Measurements from ENCODE around the gene GTSE1. TPM values are rescaled to one million over a fixed set of nuclear protein-coding genes. Genes with fewer than 3 reads are reported as not detected.

Gene GTSE1
- total RNA-seq, 1 donor from 2014 or later, result 29.7 TPM

GRCh38 chr22:46365166-46365624 is 68.5 kb downstream of the GTSE1 start:
- H3K4me3 ChIP-seq, result no peak overlapping the region
- no peaks in the 10 kb centered on the region for H3K79me2 ChIP-seq (ENCODE audit: low read depth)
- TF ChIP-seq EZH2phosphoT487 (IDR thresholded peaks at IDR 0.05), result no peak
- TF ChIP-seq EZH2 (IDR thresholded peaks at IDR 0.05), result no peak
- TF ChIP-seq CTCF (IDR thresholded peaks at IDR 0.05), result no peak
- Mint-ChIP-seq H3K27me3 (ENCODE audit: insufficient read depth, low read depth) (peaks cover 5% of the 10 kb centered on the region), H3K9me3 (no peaks in the 10 kb centered on the region), H3K4me1 (peaks cover 6% of the 10 kb centered on the region), H3K4me3 (no peak overlapping the region), H3K36me3 (peaks cover 14% of the 10 kb centered on the region), H3K27ac (no peak overlapping the region)
- H3K27me3 ChIP-seq, result no peaks in the 10 kb centered on the region
- H3F3A ChIP-seq (ENCODE audit: low read depth), result no peaks in the 10 kb centered on the region
- H4K20me1 ChIP-seq (ENCODE audit: low read depth), result no peaks in the 10 kb centered on the region
- no peaks in the 10 kb centered on the region for H3K9me3 ChIP-seq (ENCODE audit: low read depth)
- no peak overlapping the region for H3K9ac ChIP-seq
- no peak overlapping the region for H3K27ac ChIP-seq
- DNase-seq (ENCODE audit: low spot score), result no peak
- no peak overlapping the region for H3K4me2 ChIP-seq
- H3K36me3 ChIP-seq, result no peaks in the 10 kb centered on the region
- no peaks in the 10 kb centered on the region for H3K4me1 ChIP-seq
- H2AFZ ChIP-seq (replicated peaks), result no peak overlapping the region

- no peaks in the 10 kb centered on the region for H3K9me3 Mint-ChIP-seq
- no peaks in the 10 kb centered on the region for H3K9me3 ChIP-seq (ENCODE audit: low read depth)
- peaks cover 5% of the 10 kb centered on the region for H3K27me3 Mint-ChIP-seq (ENCODE audit: insufficient read depth, low read depth)
Observed at GRCh38 chr22:46366327-46366731, 69.7 kb downstream of the GTSE1 start.

GRCh38 chr22:46366801-46367706 is 70.4 kb downstream of the GTSE1 start:
- Mint-ChIP-seq H3K9me3 (no peaks in the 10 kb centered on the region), H3K36me3 (peaks cover 8% of the 10 kb centered on the region), H3K4me1 (peaks cover 8% of the 10 kb centered on the region), H3K4me3 (no peak overlapping the region), H3K27me3 (ENCODE audit: insufficient read depth, low read depth) (peaks cover 5% of the 10 kb centered on the region), H3K27ac (no peak overlapping the region)
- Histone ChIP-seq H2AFZ (replicated peaks) (no peak overlapping the region), H4K20me1 (ENCODE audit: low read depth) (no peaks in the 10 kb centered on the region), H3K27me3 (no peaks in the 10 kb centered on the region), H3K4me2 (no peak overlapping the region), H3F3A (ENCODE audit: low read depth) (no peaks in the 10 kb centered on the region), H3K36me3 (no peaks in the 10 kb centered on the region), H3K79me2 (ENCODE audit: low read depth) (no peaks in the 10 kb centered on the region), H3K4me1 (no peaks in the 10 kb centered on the region), H3K9ac (no peak overlapping the region), H3K27ac (no peak overlapping the region), H3K4me3 (no peak overlapping the region), H3K9me3 (ENCODE audit: low read depth) (no peaks in the 10 kb centered on the region)
- no peak for DNase-seq (ENCODE audit: low spot score)
- TF ChIP-seq EZH2 (IDR thresholded peaks at IDR 0.05), result no peak
- TF ChIP-seq EZH2phosphoT487 (IDR thresholded peaks at IDR 0.05), result no peak
- TF ChIP-seq CTCF (IDR thresholded peaks at IDR 0.05), result no peak

More at GRCh38 chr22:46366327-46366731, 69.7 kb downstream of the GTSE1 start:
- H3K4me1 Mint-ChIP-seq, result peaks cover 8% of the 10 kb centered on the region
- Histone ChIP-seq H2AFZ (replicated peaks) (no peak overlapping the region), H3F3A (ENCODE audit: low read depth) (no peaks in the 10 kb centered on the region), H3K9ac (no peak overlapping the region), H4K20me1 (ENCODE audit: low read depth) (no peaks in the 10 kb centered on the region), H3K4me2 (no peak overlapping the region), H3K4me3 (no peak overlapping the region), H3K4me1 (no peaks in the 10 kb centered on the region), H3K27me3 (no peaks in the 10 kb centered on the region), H3K79me2 (ENCODE audit: low read depth) (no peaks in the 10 kb centered on the region), H3K36me3 (no peaks in the 10 kb centered on the region), H3K27ac (no peak overlapping the region)
- no peak overlapping the region for H3K27ac Mint-ChIP-seq
- peaks cover 9% of the 10 kb centered on the region for H3K36me3 Mint-ChIP-seq
- no peak for DNase-seq (ENCODE audit: low spot score)
- H3K4me3 Mint-ChIP-seq, result no peak overlapping the region
- no peak for TF ChIP-seq EZH2 (IDR thresholded peaks at IDR 0.05)
- no peak for TF ChIP-seq CTCF (IDR thresholded peaks at IDR 0.05)
- TF ChIP-seq EZH2phosphoT487 (IDR thresholded peaks at IDR 0.05), result no peak
